Thoracic aorta (tissue), 2 donors: ENCODE results near the gene ARHGAP44. TPM values are rescaled to one million over a fixed set of nuclear protein-coding genes. Genes with fewer than 3 reads are reported as not detected.

Source experiments
- ATAC-seq: fragments of 150-250 bp; one replicate; pipeline ENCODE4 v1.8.0; 2017; ENCODE audit warnings: low read depth; ENCODE audit not compliant: insufficient number of reproducible peaks, low FRiP score
- DNase-seq: peaks from one replicate; pipeline ENCODE4 v3.0.0-alpha.2; 2020; ENCODE audit warnings: low spot score
- H3K27ac ChIP-seq, 2 donors: fragments of 200-600 bp; sonication (generic); 1 replicate in 1 of 2; 2 replicates in 1 of 2; pipeline ENCODE4 v1.5.1; 2016; ENCODE audit warnings: mild to moderate bottlenecking in 2 of 2, moderate library complexity in 2 of 2
- H3K27me3 ChIP-seq: fragments of 200-600 bp; sonication (generic); replicated peaks from 2 replicates; pipeline ENCODE4 v1.6.0; 2016; ENCODE audit warnings: mild to moderate bottlenecking; ENCODE audit not compliant: insufficient read depth
- H3K36me3 ChIP-seq: fragments of 200-600 bp; sonication (generic); one replicate; pipeline ENCODE4 v1.5.1; 2016
- H3K4me1 ChIP-seq, 2 donors: fragments of 200-600 bp; sonication (generic); 1 replicate in 1 of 2; 2 replicates in 1 of 2; pipeline versions ENCODE4 v1.5.1 to v1.6.0; 2016; ENCODE audit warnings: low read depth in 2 of 2, mild to moderate bottlenecking in 1 of 2; ENCODE audit not compliant: control insufficient read depth in 1 of 2
- H3K4me3 ChIP-seq: fragments of 200-600 bp; sonication (generic); 2 replicates; pipeline ENCODE4 v1.5.1; 2016; ENCODE audit warnings: mild to moderate bottlenecking
- H3K9me3 ChIP-seq: fragments of 200-600 bp; sonication (generic); 2 replicates; pipeline ENCODE4 v1.5.1; 2016
- total RNA-seq, 2 donors: library from RNA; depleted of rRNA; stranded (reverse); fragments of >200 nt; gene quantifications; one replicate each; pipeline versions ENCODE4 v1.1.0 to v1.2.3, GENCODE V29; 2016
- TF ChIP-seq, protein P1 (sequence below): fragments of 200-600 bp; sonication (generic); IDR thresholded peaks from one replicate; pipeline ENCODE4 v1.5.1; 2019; ENCODE audit warnings: antibody characterized with exemption

Gene ARHGAP44
- total RNA-seq, 2 donors from 2014 or later: 7.3 to 10.3 TPM

DNA sequence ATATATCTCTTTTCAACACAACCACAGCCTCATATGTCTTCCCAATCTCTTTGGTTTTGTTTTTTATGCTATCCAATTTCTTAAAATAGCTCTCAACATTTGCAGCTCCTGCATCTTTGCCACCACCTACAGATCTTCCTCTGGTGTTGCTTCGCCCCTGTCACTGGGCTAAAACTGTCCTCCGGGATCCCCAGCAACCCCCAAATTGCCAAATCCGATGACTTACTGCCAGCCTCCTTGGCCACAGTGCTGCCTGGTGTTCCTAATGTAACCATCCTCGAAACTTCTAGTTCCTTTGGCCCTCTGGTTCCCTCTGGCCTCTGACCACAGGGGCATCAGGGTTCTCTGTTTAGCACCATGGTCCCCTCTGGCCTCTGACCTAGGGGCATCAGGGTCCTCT, 157.7 kb downstream of the ARHGAP44 start:
- Histone ChIP-seq H3K27me3 (no peaks in the 10 kb centered on the region), H3K27ac (no peak overlapping the region), H3K36me3 (peaks cover 6% of the 10 kb centered on the region), H3K9me3 (no peaks in the 10 kb centered on the region), H3K4me1 (no peaks in the 10 kb centered on the region), H3K4me3 (no peak overlapping the region)
- DNase-seq: no peak
- TF ChIP-seq, protein P1, sequence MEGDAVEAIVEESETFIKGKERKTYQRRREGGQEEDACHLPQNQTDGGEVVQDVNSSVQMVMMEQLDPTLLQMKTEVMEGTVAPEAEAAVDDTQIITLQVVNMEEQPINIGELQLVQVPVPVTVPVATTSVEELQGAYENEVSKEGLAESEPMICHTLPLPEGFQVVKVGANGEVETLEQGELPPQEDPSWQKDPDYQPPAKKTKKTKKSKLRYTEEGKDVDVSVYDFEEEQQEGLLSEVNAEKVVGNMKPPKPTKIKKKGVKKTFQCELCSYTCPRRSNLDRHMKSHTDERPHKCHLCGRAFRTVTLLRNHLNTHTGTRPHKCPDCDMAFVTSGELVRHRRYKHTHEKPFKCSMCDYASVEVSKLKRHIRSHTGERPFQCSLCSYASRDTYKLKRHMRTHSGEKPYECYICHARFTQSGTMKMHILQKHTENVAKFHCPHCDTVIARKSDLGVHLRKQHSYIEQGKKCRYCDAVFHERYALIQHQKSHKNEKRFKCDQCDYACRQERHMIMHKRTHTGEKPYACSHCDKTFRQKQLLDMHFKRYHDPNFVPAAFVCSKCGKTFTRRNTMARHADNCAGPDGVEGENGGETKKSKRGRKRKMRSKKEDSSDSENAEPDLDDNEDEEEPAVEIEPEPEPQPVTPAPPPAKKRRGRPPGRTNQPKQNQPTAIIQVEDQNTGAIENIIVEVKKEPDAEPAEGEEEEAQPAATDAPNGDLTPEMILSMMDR: no peak
- no peak for ATAC-seq

DNA sequence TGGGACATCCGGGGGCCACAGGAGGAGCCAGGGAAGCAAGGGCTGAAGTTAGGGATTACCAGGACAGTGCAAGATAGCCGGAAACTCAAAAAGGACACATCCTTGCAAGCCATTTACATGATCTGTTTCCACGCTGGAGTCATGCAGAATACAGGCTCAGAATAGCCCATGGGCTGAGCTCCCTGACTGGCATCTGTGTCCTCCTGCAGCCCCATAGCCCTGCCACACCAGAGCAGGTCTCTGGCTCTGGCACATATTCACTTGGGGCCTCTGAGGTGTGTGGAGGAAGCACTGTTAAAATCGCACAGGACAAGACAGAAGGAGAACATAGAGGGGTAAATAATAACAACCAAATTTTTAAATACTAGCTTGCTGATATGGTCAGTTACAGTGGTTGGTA, 162.7 kb downstream of the ARHGAP44 start:
- H3K9me3 ChIP-seq: no peaks in the 10 kb centered on the region
- TF ChIP-seq, protein P1: no peak
- H3K27ac ChIP-seq: no peak overlapping the region
- H3K27me3 ChIP-seq: no peaks in the 10 kb centered on the region
- no peak overlapping the region for H3K4me3 ChIP-seq
- H3K36me3 ChIP-seq: peaks cover 12% of the 10 kb centered on the region
- ATAC-seq (no peak), DNase-seq (no peak)
- H3K4me1 ChIP-seq: no peaks in the 10 kb centered on the region

DNA sequence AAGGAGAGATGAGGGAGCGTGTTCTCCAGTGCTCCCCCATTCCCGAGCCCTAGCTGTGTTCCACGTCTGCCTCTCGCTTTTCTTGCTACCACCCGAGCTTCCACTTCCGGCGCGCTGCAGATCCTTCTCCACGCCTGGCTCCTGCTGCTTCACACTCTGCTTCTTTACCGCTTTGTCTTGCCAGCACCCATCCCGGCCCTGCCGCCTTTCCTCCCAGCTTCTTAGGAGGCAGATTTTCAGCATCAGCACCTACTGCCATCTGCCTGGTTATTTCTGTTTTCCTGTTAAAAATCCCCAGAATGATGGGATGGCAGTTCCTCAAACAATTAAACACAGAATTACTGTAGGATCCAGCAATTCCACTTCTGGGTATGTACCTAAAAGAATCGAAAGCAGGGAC, 163.9 kb downstream of the ARHGAP44 start:
- H3K9me3 ChIP-seq: peaks cover 4% of the 10 kb centered on the region
- H3K36me3 ChIP-seq: peaks cover 17% of the 10 kb centered on the region
- H3K27ac ChIP-seq: no peak overlapping the region
- H3K4me1 ChIP-seq: no peaks in the 10 kb centered on the region
- TF ChIP-seq, protein P1: no peak
- DNase-seq (no peak), ATAC-seq (no peak)
- H3K4me3 ChIP-seq: no peak overlapping the region
- H3K27me3 ChIP-seq: no peaks in the 10 kb centered on the region

DNA sequence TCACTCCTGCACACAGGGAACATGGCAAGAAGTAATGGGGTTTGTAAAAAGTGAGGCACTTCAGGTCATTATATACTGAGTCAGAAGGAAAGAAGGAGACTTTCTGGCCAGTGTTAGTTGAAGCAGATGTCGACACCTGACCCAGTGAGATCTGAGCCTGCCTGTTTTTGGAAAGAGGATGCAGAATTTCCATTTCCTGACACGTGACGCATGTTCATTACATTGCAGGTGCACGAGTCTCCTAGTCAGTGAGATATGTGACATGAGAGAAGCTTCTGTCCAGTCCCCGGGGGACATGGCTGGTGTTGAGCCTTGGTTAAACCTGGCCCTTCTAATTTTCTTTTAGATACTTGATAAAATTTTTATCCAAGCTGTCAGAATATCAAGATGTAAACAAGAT, 166.2 kb downstream of the ARHGAP44 start:
- Histone ChIP-seq H3K36me3 (peaks cover 16% of the 10 kb centered on the region), H3K27ac (no peak overlapping the region), H3K27me3 (no peaks in the 10 kb centered on the region), H3K4me1 (no peaks in the 10 kb centered on the region), H3K9me3 (peaks cover 4% of the 10 kb centered on the region), H3K4me3 (no peak overlapping the region)
- ATAC-seq (no peak), DNase-seq (no peak)
- TF ChIP-seq, protein P1: no peak

DNA sequence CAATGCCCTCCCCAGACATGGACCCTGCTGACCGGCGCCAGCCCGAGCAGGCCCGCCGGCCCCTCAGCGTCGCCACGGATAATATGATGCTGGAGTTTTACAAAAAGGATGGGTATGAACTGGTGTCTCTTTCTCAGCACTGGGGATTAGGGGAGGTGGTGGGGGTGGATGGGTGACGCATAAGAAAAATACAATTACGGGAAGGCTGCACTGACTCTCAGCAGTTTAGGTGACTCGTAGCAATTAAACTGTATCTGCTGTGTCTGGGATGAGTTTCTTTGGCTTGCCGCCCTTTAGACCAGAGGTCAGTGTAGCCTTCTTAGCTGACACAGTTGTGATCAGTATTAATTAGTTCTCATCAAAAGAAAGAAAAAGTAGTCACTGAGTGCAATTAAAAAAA, 169.5 kb downstream of the ARHGAP44 start:
- TF ChIP-seq, protein P1: no peak
- no peaks in the 10 kb centered on the region for H3K4me1 ChIP-seq
- ATAC-seq (no peak), DNase-seq (no peak)
- no peak overlapping the region for H3K27ac ChIP-seq
- peaks cover 16% of the 10 kb centered on the region for H3K36me3 ChIP-seq
- no peaks in the 10 kb centered on the region for H3K27me3 ChIP-seq
- H3K4me3 ChIP-seq: no peak overlapping the region
- H3K9me3 ChIP-seq: peaks cover 4% of the 10 kb centered on the region
